Suprapubic skin (tissue), 4 donors: ENCODE measurements around the gene DYNLRB1. TPM values are rescaled to one million over a fixed set of nuclear protein-coding genes. Genes with fewer than 3 reads are reported as not detected.

Experiments used
- DNase-seq, 2 donors: peaks; one replicate each; pipeline ENCODE4 v3.0.0-alpha.2; 2019; ENCODE audit warnings: low spot score in 2 of 2
- H3K27ac ChIP-seq: fragments of 200-600 bp; sonication (generic); one replicate; pipeline ENCODE4 v1.5.1; 2019
- H3K27me3 ChIP-seq: fragments of 200-600 bp; sonication (generic); one replicate; pipeline ENCODE4 v1.5.1; 2019
- H3K36me3 ChIP-seq: fragments of 200-600 bp; sonication (generic); one replicate; pipeline ENCODE4 v1.5.1; 2019
- H3K4me1 ChIP-seq: fragments of 200-600 bp; sonication (generic); one replicate; pipeline ENCODE4 v1.5.1; 2019
- H3K4me3 ChIP-seq: fragments of 200-600 bp; sonication (generic); one replicate; pipeline ENCODE4 v1.5.1; 2019; ENCODE audit warnings: mild to moderate bottlenecking
- H3K9me3 ChIP-seq: fragments of 200-600 bp; sonication (generic); one replicate; pipeline ENCODE4 v1.5.1; 2019
- CTCF ChIP-seq, 2 donors: fragments of 200-600 bp in 1 of 2; fragments of 450-650 bp in 1 of 2; sonication (generic) in 1 of 2; IDR thresholded peaks; one replicate each; pipeline ENCODE4 v1.5.1; 2016 to 2019; ENCODE audit warnings: antibody characterized with exemption in 2 of 2, mild to moderate bottlenecking in 1 of 2, moderate library complexity in 1 of 2
- EP300 ChIP-seq: sonication (generic); formaldehyde crosslinking; IDR thresholded peaks from one replicate; pipeline ENCODE4 v1.6.1; 2017; ENCODE audit warnings: antibody characterized with exemption
- POLR2A ChIP-seq, 2 donors: fragments of 450-650 bp; IDR thresholded peaks; one replicate each; pipeline ENCODE4 v1.6.1; 2017; ENCODE audit warnings: antibody characterized with exemption in 2 of 2, mild to moderate bottlenecking in 2 of 2, moderate library complexity in 2 of 2
- POLR2AphosphoS5 ChIP-seq, 3 donors: sonication (generic); formaldehyde crosslinking; IDR thresholded peaks; one replicate each; pipeline ENCODE4 v1.6.1; 2017; ENCODE audit warnings: antibody characterized with exemption in 3 of 3
- WGBS: methylation state at CpG from one replicate; pipeline ENCODE4 v1.1.5; 2018; 5-methylcytosine and 5-hydroxymethylcytosine counted together
- total RNA-seq, 4 donors: library from RNA; depleted of rRNA; stranded (reverse); fragments of >200 nt; gene quantifications; one replicate each; pipeline ENCODE4 v1.1.0, GENCODE V29; 2016

The DYNLRB1 gene
- total RNA-seq, 4 donors from 2014 or later, result 143 to 270 (median 225) TPM

- 73% methylated on average over 13 of the region's 13 CpGs for WGBS
- H3K4me3 ChIP-seq, result no peak overlapping the region
- DNase-seq, result no peak
- H3K36me3 ChIP-seq, result peaks cover 52% of the 10 kb centered on the region
- no peaks in the 10 kb centered on the region for H3K9me3 ChIP-seq
- H3K27ac ChIP-seq, result no peak overlapping the region
- H3K27me3 ChIP-seq, result no peaks in the 10 kb centered on the region
- H3K4me1 ChIP-seq, result peaks cover 3% of the 10 kb centered on the region
- no peak for TF ChIP-seq POLR2A (IDR thresholded peaks at IDR 0.05)
- TF ChIP-seq EP300, result no peak
- TF ChIP-seq CTCF (IDR thresholded peaks at IDR 0.05), result no peak
- TF ChIP-seq POLR2AphosphoS5 (IDR thresholded peaks at IDR 0.05), result no peak
Measured at GRCh38 chr20:34541264-34541901, 25.2 kb downstream of the DYNLRB1 start.

- Histone ChIP-seq H3K27ac (no peak overlapping the region), H3K27me3 (no peaks in the 10 kb centered on the region), H3K9me3 (no peaks in the 10 kb centered on the region), H3K4me3 (no peak overlapping the region), H3K36me3 (peaks cover 47% of the 10 kb centered on the region), H3K4me1 (peaks cover 3% of the 10 kb centered on the region)
- no peak for DNase-seq
- WGBS, result 77% methylated on average over 16 of the region's 16 CpGs
- no peak for TF ChIP-seq POLR2A (IDR thresholded peaks at IDR 0.05)
Measured at GRCh38 chr20:34541917-34542316, 25.7 kb downstream of the DYNLRB1 start.

- no peak overlapping the region for H3K27ac ChIP-seq
- peaks cover 3% of the 10 kb centered on the region for H3K4me1 ChIP-seq
- 83% methylated on average over 6 of the region's 6 CpGs for WGBS
- no peak for TF ChIP-seq EP300
- TF ChIP-seq CTCF (IDR thresholded peaks at IDR 0.05), result no peak
- no peaks in the 10 kb centered on the region for H3K9me3 ChIP-seq
- H3K27me3 ChIP-seq, result no peaks in the 10 kb centered on the region
- H3K36me3 ChIP-seq, result peaks cover 42% of the 10 kb centered on the region
- no peak overlapping the region for H3K4me3 ChIP-seq
- DNase-seq, result no peak
Measured at GRCh38 chr20:34542439-34542838, 26.2 kb downstream of the DYNLRB1 start.

DNA sequence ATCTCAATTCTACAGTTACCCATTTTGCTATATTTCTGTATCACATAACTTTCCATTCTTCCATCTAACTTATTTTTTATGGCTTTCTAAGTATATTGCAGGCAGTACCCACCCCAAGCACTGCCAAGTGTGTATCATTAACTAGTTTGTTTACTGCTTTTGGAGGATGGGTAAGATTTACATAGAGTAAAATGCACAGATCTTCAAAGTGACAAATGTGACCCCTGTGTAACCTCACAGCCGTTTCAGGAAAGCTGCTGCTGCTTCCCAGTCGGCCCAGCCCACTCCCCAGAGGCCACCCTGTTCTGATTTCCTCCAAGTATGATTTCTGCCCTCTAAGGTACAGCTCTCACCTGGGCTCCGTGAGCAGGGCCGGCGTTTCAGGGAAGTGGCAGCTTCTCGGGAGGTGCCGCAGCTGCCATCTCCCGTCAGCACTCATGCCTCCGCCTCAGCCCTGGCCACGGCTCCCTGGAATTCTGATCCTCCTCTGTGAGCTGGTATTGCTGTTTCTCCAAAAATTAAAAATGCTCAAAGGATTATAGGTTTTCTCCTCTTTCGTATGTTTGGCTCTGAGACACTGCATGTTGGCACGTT lies 27.3 kb downstream of the DYNLRB1 start:
- H3K27me3 ChIP-seq, result no peaks in the 10 kb centered on the region
- TF ChIP-seq CTCF (IDR thresholded peaks at IDR 0.05) (no peak), POLR2A (IDR thresholded peaks at IDR 0.05) (no peak), POLR2AphosphoS5 (IDR thresholded peaks at IDR 0.05) (no peak), EP300 (no peak)
- no peak for DNase-seq
- no peak overlapping the region for H3K27ac ChIP-seq
- H3K4me3 ChIP-seq, result no peak overlapping the region
- peaks cover 38% of the 10 kb centered on the region for H3K36me3 ChIP-seq
- 69% methylated on average over 10 of the region's 12 CpGs for WGBS
- no peaks in the 10 kb centered on the region for H3K9me3 ChIP-seq
- H3K4me1 ChIP-seq, result peaks cover 3% of the 10 kb centered on the region

DNA sequence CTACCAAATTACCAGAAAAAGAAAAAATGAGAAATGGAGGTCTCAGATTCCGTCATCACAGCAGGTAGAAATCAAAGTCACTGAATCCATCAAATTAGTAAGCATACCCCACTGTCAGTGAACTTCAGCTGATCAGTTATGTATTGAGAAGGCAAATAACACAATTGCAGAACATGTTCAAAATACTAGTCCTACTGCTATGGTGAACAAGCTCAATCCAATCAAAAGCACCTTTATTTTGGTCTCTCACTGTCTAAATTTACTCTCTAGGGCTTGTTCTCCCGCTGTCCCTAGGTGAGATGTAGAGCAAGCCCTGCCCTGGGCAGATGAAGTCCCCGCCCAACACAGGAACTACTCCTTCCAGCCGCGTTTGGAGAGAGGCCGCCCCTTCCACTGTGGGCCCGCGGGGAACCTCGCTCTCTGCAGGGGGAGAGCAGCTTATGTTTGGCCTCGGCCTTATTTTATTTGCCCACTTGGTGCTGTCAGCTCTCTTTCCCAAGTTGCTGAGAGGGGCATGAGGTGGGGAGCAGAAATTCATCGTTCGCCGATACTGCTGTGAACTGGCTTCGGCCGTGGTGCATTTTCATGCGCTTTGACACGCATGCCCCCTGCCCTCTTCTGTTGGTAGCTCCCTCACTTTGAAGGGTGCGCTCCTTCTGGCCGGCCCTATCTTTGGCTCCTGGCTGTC lies 28.0 kb downstream of the DYNLRB1 start:
- peaks cover 31% of the 10 kb centered on the region for H3K36me3 ChIP-seq
- no peak overlapping the region for H3K27ac ChIP-seq
- no peaks in the 10 kb centered on the region for H3K9me3 ChIP-seq
- no peaks in the 10 kb centered on the region for H3K27me3 ChIP-seq
- H3K4me1 ChIP-seq, result peaks cover 3% of the 10 kb centered on the region
- 24% methylated on average over 19 of the region's 19 CpGs for WGBS
- TF ChIP-seq POLR2A (IDR thresholded peaks at IDR 0.05), result no peak
- no peak for TF ChIP-seq POLR2AphosphoS5 (IDR thresholded peaks at IDR 0.05)
- no peak for TF ChIP-seq EP300
- TF ChIP-seq CTCF (IDR thresholded peaks at IDR 0.05), result no peak
- DNase-seq, result no peak
- H3K4me3 ChIP-seq, result no peak overlapping the region
